ENCODE measurements around the gene RAD52.

DNA sequence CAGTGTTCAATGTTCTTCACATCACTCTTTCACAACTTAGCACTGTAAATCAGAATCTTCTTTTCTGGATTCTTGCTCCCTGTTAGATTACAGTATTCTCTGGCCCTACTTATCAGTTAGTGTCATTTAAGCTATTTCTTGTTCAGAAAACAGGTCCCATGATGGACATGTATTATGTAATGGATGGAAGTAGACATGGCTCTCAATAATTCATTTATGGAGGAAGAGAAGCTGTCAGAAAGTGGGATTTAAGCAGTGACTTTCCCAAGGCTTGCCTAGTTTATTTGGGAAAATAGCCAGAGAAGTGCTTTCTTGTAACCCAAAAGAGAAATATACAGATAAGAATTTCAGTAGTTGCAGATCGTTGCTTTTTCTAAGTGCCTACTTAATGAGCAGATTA is 43.2 kb upstream of the RAD52 start:
- TF ChIP-seq, protein P1, sequence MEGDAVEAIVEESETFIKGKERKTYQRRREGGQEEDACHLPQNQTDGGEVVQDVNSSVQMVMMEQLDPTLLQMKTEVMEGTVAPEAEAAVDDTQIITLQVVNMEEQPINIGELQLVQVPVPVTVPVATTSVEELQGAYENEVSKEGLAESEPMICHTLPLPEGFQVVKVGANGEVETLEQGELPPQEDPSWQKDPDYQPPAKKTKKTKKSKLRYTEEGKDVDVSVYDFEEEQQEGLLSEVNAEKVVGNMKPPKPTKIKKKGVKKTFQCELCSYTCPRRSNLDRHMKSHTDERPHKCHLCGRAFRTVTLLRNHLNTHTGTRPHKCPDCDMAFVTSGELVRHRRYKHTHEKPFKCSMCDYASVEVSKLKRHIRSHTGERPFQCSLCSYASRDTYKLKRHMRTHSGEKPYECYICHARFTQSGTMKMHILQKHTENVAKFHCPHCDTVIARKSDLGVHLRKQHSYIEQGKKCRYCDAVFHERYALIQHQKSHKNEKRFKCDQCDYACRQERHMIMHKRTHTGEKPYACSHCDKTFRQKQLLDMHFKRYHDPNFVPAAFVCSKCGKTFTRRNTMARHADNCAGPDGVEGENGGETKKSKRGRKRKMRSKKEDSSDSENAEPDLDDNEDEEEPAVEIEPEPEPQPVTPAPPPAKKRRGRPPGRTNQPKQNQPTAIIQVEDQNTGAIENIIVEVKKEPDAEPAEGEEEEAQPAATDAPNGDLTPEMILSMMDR (IDR thresholded peaks at IDR 0.05) = no peak
- TF ChIP-seq POLR2AphosphoS5 (IDR thresholded peaks at IDR 0.05) = no peak
- TF ChIP-seq POLR2A (IDR thresholded peaks at IDR 0.05) = no peak
